ENCODE results near the gene ADARB2.

DNA sequence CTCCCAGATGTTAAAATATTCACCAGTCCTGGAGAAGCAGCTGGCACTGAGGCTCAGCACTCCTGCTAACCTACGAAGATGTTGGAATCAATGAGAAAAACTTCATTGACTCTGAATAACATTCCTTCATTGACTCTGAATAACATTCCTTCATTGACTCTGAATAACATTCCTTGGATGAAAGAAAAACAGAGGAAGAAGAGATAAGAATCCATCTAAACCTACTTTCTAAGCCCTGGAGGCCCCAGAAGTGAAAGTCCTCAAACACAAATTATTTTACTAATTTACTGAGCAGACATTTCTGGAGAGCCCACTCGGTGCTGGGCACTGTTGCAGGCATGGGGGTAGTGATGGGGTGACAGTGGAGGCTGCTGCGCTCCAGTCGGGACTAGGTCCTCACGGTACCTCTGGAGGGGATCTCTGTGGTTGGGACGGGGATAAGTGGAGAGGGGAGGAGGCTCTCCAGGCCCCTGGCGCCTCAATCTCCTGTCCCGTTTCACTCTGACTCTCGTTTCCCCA is 427.0 kb downstream of the ADARB2 start:
- TF ChIP-seq CTCF (IDR thresholded peaks at IDR 0.05) (no peak), ZFX (IDR thresholded peaks at IDR 0.05; ENCODE audit: borderline replicate concordance) (no peak)
